ENCODE data around the gene SNX32. TPM values are rescaled to one million over a fixed set of nuclear protein-coding genes. Genes with fewer than 3 reads are reported as not detected.

SNX32 gene
- total and polyA plus RNA-seq, 9 of the 15 experiments (the other 6 are each of a cell fraction or from before 2014, with no cell fraction given), result 0.03 TPM; not detected in 7

GRCh38 chr11:65873318-65874156 is 39.8 kb downstream of the SNX32 start (continued):
- TF ChIP-seq MNT (conservative IDR thresholded peaks at IDR 0.05) (peak; percentile 87 to 91), JUN (IDR thresholded peaks at IDR 0.05; ENCODE audit: borderline replicate concordance, low read depth, low read length) (peak; percentile 29; the same call in 1 of the 2 replicates), JUN (CRISPR knock-in tag; IDR thresholded peaks at IDR 0.05; ENCODE audit: borderline replicate concordance) (no peak), PHB2 (IDR thresholded peaks at IDR 0.05; ENCODE audit: low read depth) (no peak), RB1 (IDR thresholded peaks at IDR 0.05; ENCODE audit: low read depth) (peak; percentile 83), COPS2 (conservative IDR thresholded peaks at IDR 0.05) (no peak), SUPT5H (IDR thresholded peaks at IDR 0.05) (peak; percentile 80), E2F1 (CRISPR knock-in tag; IDR thresholded peaks at IDR 0.05) (peak; percentile 79; the same call in 1 of the 2 replicates), NKRF (IDR thresholded peaks at IDR 0.05; ENCODE audit: borderline replicate concordance) (peak; percentile 30; the same call in 1 of the 2 replicates), ZKSCAN8 (CRISPR knock-in tag; IDR thresholded peaks at IDR 0.05) (no peak), CTBP1 (IDR thresholded peaks at IDR 0.05; ENCODE audit: borderline replicate concordance) (peak; percentile 77), KDM5B (IDR thresholded peaks at IDR 0.05; ENCODE audit: insufficient replicate concordance, low read depth, low read length) (peak; percentile 60), ZBTB33 (CRISPR knock-in tag; IDR thresholded peaks at IDR 0.05) (no peak), RNF2 (IDR thresholded peaks at IDR 0.05) (peak; percentile 34; the same call in 1 of the 2 replicates), PHF20 (IDR thresholded peaks at IDR 0.05; ENCODE audit: partially characterized antibody) (peak; percentile 20)
- TF ChIP-seq, protein P1, sequence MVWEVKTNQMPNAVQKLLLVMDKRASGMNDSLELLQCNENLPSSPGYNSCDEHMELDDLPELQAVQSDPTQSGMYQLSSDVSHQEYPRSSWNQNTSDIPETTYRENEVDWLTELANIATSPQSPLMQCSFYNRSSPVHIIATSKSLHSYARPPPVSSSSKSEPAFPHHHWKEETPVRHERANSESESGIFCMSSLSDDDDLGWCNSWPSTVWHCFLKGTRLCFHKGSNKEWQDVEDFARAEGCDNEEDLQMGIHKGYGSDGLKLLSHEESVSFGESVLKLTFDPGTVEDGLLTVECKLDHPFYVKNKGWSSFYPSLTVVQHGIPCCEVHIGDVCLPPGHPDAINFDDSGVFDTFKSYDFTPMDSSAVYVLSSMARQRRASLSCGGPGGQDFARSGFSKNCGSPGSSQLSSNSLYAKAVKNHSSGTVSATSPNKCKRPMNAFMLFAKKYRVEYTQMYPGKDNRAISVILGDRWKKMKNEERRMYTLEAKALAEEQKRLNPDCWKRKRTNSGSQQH (CRISPR knock-in tag; IDR thresholded peaks at IDR 0.05), result no peak
- TF ChIP-seq, protein P2, sequence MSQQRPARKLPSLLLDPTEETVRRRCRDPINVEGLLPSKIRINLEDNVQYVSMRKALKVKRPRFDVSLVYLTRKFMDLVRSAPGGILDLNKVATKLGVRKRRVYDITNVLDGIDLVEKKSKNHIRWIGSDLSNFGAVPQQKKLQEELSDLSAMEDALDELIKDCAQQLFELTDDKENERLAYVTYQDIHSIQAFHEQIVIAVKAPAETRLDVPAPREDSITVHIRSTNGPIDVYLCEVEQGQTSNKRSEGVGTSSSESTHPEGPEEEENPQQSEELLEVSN (IDR thresholded peaks at IDR 0.05; ENCODE audit: borderline replicate concordance in 1 of 2, extremely low read depth in 1 of 2, insufficient read depth in 1 of 2, insufficient read length in 1 of 2, low read depth in 1 of 2, low read length in 1 of 2, poor library complexity in 1 of 2, severe bottlenecking in 1 of 2), result peak; percentile 28 to 76
